Upper lobe of left lung (tissue), 6 donors: ENCODE results near the gene PTPRK. TPM values are rescaled to one million over a fixed set of nuclear protein-coding genes. Genes with fewer than 3 reads are reported as not detected.

ENCODE experiments used
- ATAC-seq, 2 donors: fragments of 200-7000 bp; cut with Tn5 transposase; one replicate each; pipeline ENCODE4 v1.9.1; 2022; ENCODE audit warnings: mild to moderate bottlenecking in 2 of 2, moderate library complexity in 2 of 2; ENCODE audit not compliant: low FRiP score in 2 of 2
- DNase-seq, 2 donors: peaks; one replicate each; pipeline ENCODE4 v3.0.0-alpha.2; 2019 to 2020
- H3K27ac ChIP-seq, 4 donors: fragments of 200-600 bp; sonication (generic); one replicate each; pipeline ENCODE4 v1.5.1; 2016 to 2019
- H3K27me3 ChIP-seq, 4 donors: fragments of 200-600 bp; sonication (generic); one replicate each; pipeline ENCODE4 v1.5.1; 2017 to 2019
- H3K36me3 ChIP-seq, 4 donors: fragments of 200-600 bp; sonication (generic); one replicate each; pipeline ENCODE4 v1.5.1; 2016 to 2019
- H3K4me1 ChIP-seq, 4 donors: fragments of 200-600 bp; sonication (generic); one replicate each; pipeline ENCODE4 v1.5.1; 2018 to 2019
- H3K4me3 ChIP-seq, 4 donors: fragments of 200-600 bp; sonication (generic); one replicate each; pipeline ENCODE4 v1.5.1; 2017 to 2019; ENCODE audit warnings: mild to moderate bottlenecking in 2 of 4, moderate library complexity in 1 of 4
- H3K9me3 ChIP-seq, 4 donors: fragments of 200-600 bp; sonication (generic); one replicate each; pipeline ENCODE4 v1.5.1; 2018 to 2019
- EP300 ChIP-seq, 4 donors: sonication (generic); formaldehyde crosslinking; IDR thresholded peaks; one replicate each; pipeline ENCODE4 v1.5.1; 2017; ENCODE audit warnings: antibody characterized with exemption in 4 of 4, control low read depth in 2 of 4
- POLR2A ChIP-seq, 4 donors: fragments of 450-650 bp; IDR thresholded peaks; one replicate each; pipeline ENCODE4 v1.5.1; 2016 to 2017; ENCODE audit warnings: antibody characterized with exemption in 4 of 4, mild to moderate bottlenecking in 2 of 4
- POLR2AphosphoS5 ChIP-seq, 2 donors: sonication (generic); formaldehyde crosslinking; IDR thresholded peaks; one replicate each; pipeline ENCODE4 v1.5.1; 2017; ENCODE audit warnings: antibody characterized with exemption in 2 of 2
- WGBS, 2 donors: methylation state at CpG; one replicate each; pipeline ENCODE4 v1.1.5; 2017 to 2018; 5-methylcytosine and 5-hydroxymethylcytosine counted together
- total RNA-seq, 6 donors: library from RNA; depleted of rRNA in 4 of 6; stranded (reverse); fragments of >200 nt in 4 of 6; gene quantifications; one replicate each; pipeline versions ENCODE4 v1.1.0 to v1.2.1, GENCODE V29; 2016 to 2021
- TF ChIP-seq, protein P1 (sequence below), 6 experiments: fragments of 450-650 bp in 4 of 6; fragments of 200-600 bp in 2 of 6; sonication (generic) in 2 of 6; IDR thresholded peaks; one replicate each; pipeline ENCODE4 v1.5.1; 2016 to 2019; ENCODE audit warnings: antibody characterized with exemption in 6 of 6
- donor health status: DM: no; HTN: no; CAD: no; lungs with moderate emphysema.
- donor health status: DM: no; HTN: yes; CAD: no; lungs with severe emphysema.

PTPRK gene
- total RNA-seq, 6 donors from 2014 or later: 42.7 to 97.4 (median 65.2) TPM

DNA sequence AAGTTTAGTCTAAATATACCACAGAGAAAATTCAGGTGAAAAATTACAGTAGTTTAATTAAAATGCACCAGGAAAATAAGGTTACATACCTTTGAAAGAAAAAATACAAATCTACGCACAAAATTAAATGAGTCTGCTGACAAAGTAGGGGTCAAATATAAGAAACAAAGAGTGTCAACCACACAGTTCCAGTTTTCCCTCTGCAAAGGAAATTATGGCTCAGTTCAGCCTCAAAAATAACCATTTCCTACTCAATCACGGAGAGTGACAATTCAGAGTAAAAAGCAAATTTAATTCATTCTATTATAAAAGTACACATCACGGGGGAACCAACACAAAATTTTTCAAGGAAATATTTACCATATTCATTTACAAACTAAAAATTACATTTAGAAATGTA lies 124.8 kb downstream of the PTPRK start:
- TF ChIP-seq POLR2AphosphoS5 (IDR thresholded peaks at IDR 0.05) (no peak), EP300 (IDR thresholded peaks at IDR 0.05) (no peak), POLR2A (IDR thresholded peaks at IDR 0.05) (no peak)
- TF ChIP-seq, protein P1, sequence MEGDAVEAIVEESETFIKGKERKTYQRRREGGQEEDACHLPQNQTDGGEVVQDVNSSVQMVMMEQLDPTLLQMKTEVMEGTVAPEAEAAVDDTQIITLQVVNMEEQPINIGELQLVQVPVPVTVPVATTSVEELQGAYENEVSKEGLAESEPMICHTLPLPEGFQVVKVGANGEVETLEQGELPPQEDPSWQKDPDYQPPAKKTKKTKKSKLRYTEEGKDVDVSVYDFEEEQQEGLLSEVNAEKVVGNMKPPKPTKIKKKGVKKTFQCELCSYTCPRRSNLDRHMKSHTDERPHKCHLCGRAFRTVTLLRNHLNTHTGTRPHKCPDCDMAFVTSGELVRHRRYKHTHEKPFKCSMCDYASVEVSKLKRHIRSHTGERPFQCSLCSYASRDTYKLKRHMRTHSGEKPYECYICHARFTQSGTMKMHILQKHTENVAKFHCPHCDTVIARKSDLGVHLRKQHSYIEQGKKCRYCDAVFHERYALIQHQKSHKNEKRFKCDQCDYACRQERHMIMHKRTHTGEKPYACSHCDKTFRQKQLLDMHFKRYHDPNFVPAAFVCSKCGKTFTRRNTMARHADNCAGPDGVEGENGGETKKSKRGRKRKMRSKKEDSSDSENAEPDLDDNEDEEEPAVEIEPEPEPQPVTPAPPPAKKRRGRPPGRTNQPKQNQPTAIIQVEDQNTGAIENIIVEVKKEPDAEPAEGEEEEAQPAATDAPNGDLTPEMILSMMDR (IDR thresholded peaks at IDR 0.05): no peak
- Histone ChIP-seq H3K36me3 (no peaks in the 10 kb centered on the region), H3K4me3 (no peak overlapping the region), H3K27me3 (no peaks in the 10 kb centered on the region), H3K27ac (no peak overlapping the region), H3K4me1 (no peaks in the 10 kb centered on the region), H3K9me3 (no peaks in the 10 kb centered on the region)
- no peak for ATAC-seq
- DNase-seq: no peak
- WGBS, 2 donors: 87 to 96% methylated on average over 3 of the region's 3 CpGs

DNA sequence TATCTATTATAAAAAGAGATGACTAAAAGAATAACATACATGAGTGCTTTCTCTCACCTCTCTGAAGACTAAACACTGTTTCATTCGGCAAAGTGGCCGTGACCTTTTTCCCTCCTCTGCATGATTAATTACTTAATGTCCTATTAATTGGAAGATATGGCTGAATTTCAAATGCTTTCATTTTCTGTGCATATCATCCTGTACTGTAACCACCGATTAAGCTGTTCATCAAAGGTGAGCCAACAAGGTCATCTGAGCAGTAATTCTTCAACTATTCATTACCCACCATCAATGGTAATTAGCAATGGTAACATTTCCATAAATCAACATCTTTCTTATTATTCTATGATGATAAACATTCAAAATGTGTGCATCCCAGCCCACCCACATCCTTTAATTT lies 125.2 kb downstream of the PTPRK start:
- ATAC-seq: no peak
- no peaks in the 10 kb centered on the region for H3K4me1 ChIP-seq
- no peaks in the 10 kb centered on the region for H3K36me3 ChIP-seq
- H3K27me3 ChIP-seq: no peaks in the 10 kb centered on the region
- H3K27ac ChIP-seq: no peak overlapping the region
- DNase-seq: no peak
- TF ChIP-seq EP300 (IDR thresholded peaks at IDR 0.05) (no peak), POLR2A (IDR thresholded peaks at IDR 0.05) (no peak), POLR2AphosphoS5 (IDR thresholded peaks at IDR 0.05) (no peak)
- TF ChIP-seq, protein P1 (IDR thresholded peaks at IDR 0.05): no peak
- 73 to 79% methylated on average over 3 of the region's 3 CpGs for WGBS, 2 donors
- H3K9me3 ChIP-seq: no peaks in the 10 kb centered on the region
- no peak overlapping the region for H3K4me3 ChIP-seq

DNA sequence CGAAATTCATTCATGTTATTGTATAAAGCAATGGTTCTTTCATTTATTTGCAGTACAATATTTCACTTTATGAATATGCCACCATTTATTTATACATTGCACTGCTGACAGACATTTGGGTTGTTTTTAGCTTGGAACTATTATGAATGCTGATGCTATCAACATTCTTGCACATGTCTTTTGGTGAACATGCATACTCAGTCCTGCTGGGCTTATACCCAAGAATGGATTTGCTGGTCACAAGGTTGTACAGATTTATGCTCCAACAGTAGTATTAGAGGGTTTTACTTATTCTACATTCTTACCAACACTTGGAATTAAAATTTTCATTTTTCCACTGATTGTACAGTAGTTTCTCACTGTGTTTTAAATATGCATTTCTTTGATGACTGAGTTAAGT lies 126.2 kb downstream of the PTPRK start:
- Histone ChIP-seq H3K4me1 (no peaks in the 10 kb centered on the region), H3K27me3 (no peaks in the 10 kb centered on the region), H3K9me3 (no peaks in the 10 kb centered on the region), H3K27ac (no peak overlapping the region), H3K4me3 (no peak overlapping the region), H3K36me3 (no peaks in the 10 kb centered on the region)
- no peak for TF ChIP-seq POLR2A (IDR thresholded peaks at IDR 0.05)
- TF ChIP-seq, protein P1 (IDR thresholded peaks at IDR 0.05): no peak
- TF ChIP-seq POLR2AphosphoS5 (IDR thresholded peaks at IDR 0.05): no peak
- TF ChIP-seq EP300 (IDR thresholded peaks at IDR 0.05): no peak
- ATAC-seq (no peak), DNase-seq (no peak)
- 86 to 91% methylated on average over 1 of the region's 1 CpG for WGBS, 2 donors

DNA sequence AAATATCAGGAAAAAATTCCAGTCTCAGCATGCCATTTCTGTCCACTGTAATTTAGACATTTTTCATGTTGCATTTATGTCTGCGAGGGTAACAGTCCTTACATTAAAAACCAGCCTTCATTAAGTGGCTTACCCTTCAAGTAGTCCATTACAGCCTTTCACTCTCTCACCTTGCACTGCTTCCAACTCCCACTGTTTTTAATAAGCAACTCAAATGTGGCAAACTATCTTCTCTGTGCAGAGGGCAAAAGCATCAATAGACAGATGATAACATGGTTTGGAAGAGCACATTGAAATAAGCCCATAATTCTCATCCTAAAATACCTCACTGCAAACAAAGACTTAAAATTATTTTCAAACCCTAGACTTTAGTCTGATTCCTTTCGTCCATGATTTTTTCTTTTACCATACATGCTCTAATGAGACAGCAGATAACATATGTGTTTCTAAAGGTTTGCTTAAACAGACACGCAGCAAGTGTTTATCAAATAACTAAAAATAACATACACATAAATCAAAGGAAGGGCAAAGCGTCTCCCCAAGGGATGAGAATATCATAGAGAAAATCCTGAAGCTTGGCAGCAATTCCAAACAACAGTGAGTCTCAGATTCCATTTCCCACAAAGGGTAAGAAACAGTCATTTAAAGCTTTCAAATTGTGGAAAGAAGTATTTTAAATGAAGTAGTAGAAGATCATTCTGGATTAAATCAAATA lies 130.4 kb downstream of the PTPRK start:
- WGBS, 2 donors: 67 to 74% methylated on average over 4 of the region's 4 CpGs
- no peaks in the 10 kb centered on the region for H3K27me3 ChIP-seq
- DNase-seq (no peak), ATAC-seq (no peak)
- TF ChIP-seq, protein P1 (IDR thresholded peaks at IDR 0.05): no peak
- no peak overlapping the region for H3K27ac ChIP-seq
- no peaks in the 10 kb centered on the region for H3K9me3 ChIP-seq
- H3K4me1 ChIP-seq: no peaks in the 10 kb centered on the region
- H3K36me3 ChIP-seq: no peaks in the 10 kb centered on the region
- no peak overlapping the region for H3K4me3 ChIP-seq

DNA sequence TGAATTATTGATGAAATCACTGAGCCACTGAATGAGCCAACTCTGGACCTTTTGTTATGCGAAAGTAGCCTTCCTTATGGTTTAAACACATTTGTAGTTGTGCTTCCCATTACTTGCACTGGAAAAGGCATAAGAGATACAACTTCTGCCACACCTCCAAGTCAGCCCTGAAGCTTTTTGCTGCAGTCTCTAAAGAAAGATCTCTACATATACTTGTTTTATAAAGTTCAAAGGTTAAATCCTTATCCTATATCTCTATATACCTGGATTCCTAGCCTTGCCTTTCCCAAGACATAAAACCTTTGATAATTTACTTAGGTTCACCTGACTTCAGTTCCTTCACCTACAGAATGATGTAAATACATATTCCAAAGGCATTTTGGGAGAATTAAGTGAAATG lies 132.0 kb downstream of the PTPRK start:
- DNase-seq: no peak
- Histone ChIP-seq H3K4me3 (no peak overlapping the region), H3K27ac (no peak overlapping the region), H3K27me3 (no peaks in the 10 kb centered on the region), H3K4me1 (no peaks in the 10 kb centered on the region), H3K9me3 (no peaks in the 10 kb centered on the region), H3K36me3 (no peaks in the 10 kb centered on the region)
- TF ChIP-seq EP300 (IDR thresholded peaks at IDR 0.05) (no peak), POLR2AphosphoS5 (IDR thresholded peaks at IDR 0.05) (no peak), POLR2A (IDR thresholded peaks at IDR 0.05) (no peak)
- TF ChIP-seq, protein P1 (IDR thresholded peaks at IDR 0.05): no peak
- ATAC-seq: no peak
- 0% methylated on average over 1 of the region's 1 CpG for WGBS, 2 donors
